Putamen (tissue), 1 donor: Measurements from ENCODE around the gene MAN2B2.
"Not testable (repeated sequence)": the region's sequence is repeated elsewhere in the genome, so short reads cannot be mapped to it uniquely, and the experiment has no call there.

ENCODE experiments used
- DNase-seq: peaks from one replicate; pipeline ENCODE4 v3.0.0-alpha.2; 2016; ENCODE audit warnings: low spot score

The MAN2B2 gene

DNA sequence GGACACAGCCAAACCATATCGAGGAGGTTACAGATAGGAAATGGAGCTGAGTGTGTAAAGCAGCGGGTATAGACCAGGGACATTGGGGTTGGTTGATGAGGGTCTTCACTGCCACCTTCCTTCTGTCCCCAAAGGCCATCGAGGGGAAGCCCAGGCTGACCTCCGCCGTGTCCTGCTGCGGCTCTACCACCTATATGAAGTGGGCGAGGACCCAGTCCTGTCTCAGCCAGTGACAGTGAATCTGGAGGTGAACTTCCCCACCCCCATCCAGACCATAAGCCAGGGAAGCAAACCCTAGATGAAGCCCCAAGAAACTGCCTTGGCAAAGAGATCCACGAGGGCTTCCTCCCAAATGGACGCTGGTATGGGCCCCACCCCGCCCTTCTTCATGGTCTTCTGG is 42.3 kb downstream of the MAN2B2 start:
- DNase-seq: no peak

- DNase-seq: no peak
Observed at GRCh38 chr4:6618386-6619115, 43.6 kb downstream of the MAN2B2 start.

DNA sequence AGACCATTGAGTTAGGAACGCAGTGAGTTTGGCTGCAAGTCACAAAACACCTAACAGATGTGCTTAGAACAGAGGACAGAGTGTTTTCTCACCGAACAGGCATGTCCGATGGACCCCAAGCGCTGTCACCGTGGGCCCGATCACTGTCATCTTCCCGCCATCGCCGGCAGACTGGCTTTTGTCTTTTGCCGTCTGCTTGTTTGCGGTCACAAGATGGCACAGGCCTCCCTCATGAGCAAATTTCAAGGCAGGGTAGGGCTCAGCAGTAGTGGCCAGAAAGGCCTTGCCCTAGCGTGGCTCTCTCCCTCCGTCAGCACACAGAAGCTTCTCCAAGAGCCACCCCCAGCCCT is 44.1 kb downstream of the MAN2B2 start:
- no peak for DNase-seq

GRCh38 chr4:6619466-6620255 is 44.7 kb downstream of the MAN2B2 start:
- DNase-seq: no peak

DNA sequence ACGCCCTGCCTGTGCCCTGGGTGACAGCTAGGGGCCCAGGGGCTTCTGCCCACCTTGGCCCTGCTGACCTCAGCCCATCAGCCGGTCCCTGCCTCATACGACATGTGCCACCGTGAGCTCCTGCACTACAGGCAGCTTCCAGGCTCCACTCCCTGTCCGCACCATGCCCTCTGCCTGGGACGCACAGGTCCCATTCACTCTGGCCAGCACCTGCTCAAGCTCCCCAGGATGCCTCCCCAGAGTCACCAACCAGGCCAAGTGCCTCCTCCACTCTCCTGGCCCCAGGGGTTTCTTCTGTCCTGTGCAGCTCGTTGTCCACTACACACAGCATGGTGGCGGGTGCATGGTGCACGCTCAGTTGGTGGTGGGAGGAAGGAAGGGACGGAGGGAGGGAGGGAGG is 45.3 kb downstream of the MAN2B2 start:
- no peak for DNase-seq

DNA sequence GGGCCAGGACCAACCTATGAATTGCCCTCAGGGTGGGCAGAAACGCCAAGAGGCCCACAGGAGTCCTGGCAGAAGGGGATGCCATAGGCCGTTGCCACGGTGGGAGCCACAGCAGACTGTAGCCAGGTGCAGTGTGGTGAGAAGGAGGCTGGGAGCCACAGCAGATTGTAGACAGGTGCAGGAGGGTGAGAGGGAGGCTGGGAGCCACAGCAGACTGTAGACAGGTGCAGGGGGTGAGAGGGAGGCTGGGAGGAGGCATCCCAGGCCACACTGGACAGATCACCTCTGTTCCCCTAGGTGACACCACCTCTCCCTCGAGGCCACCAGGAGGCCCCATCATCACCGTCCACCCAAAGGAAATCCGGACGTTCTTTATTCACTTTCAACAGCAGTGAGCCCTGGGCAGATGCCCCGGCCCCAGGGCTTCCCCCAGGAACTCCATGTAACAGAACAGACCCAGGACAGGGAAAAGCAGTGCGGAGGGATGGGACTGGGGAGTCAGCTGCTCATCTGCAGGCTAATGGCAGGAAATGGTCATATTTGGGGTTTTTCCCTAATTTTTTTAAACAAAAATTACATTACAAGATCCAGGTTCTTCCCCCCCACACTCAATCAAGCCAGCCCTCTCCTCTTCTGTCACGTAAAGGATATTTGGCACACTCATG is 46.0 kb downstream of the MAN2B2 start:
- DNase-seq: no peak

DNA sequence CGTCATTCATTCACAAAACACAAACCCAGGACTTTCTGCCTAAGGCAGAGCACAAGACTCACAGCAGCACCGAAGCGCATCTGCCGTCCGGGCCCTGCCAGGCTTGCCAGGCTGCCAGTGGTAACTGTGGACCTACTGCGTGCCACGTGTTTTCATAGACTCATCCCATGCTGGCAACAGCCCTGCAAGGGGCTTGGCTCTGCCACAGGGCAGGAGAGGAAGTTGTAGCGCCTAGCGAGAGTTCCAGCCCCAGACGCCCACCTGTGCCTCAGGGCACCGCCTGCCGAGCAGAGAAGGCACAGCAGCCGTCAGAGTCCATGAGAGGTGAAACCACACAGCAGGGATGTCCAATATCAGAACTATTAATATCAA is 46.6 kb downstream of the MAN2B2 start:
- no peak for DNase-seq

GRCh38 chr4:6622744-6623143 is 47.8 kb downstream of the MAN2B2 start:
- no peak for DNase-seq

DNA sequence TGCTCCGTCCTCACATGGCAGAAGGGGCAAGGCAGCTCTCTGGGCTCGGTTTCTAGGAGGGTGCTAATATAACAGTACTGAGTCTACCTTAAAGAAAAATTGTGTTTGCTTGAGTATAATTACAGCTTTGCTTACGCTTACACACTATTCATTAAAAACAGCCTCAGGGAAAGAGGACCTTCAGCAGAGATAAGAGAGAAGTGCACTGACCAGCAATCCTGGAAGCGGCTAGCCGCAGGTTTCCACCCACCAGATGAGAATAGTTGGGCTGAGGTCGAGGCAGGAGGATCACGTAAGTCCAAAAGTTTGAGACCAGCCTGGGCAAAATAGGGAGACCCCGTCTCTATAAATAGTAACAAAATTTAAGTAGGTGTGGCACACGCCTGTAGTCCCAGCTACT is 50.3 kb downstream of the MAN2B2 start:
- no peak for DNase-seq

DNA sequence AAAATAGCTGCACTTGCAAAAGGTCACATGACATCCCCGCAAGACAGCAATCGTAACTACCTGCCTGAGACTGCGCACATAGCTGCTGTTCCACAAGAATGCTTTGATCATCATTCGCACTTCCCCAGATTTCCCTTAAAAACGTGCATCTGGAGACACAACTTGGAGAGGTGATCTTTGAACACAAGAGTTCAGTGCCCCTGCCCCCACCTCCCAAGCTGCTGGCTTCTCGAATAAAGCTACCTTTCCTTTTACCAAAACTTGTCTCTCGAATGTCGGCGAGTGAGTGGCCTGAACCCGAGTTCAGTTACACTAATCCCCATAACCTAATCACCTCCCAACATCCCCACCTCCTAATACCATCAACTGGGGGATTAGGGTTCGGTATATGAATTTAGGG is 51.1 kb downstream of the MAN2B2 start:
- DNase-seq: no peak

- DNase-seq: no peak
Observed at GRCh38 chr4:6627832-6628231, 52.8 kb downstream of the MAN2B2 start.

DNA sequence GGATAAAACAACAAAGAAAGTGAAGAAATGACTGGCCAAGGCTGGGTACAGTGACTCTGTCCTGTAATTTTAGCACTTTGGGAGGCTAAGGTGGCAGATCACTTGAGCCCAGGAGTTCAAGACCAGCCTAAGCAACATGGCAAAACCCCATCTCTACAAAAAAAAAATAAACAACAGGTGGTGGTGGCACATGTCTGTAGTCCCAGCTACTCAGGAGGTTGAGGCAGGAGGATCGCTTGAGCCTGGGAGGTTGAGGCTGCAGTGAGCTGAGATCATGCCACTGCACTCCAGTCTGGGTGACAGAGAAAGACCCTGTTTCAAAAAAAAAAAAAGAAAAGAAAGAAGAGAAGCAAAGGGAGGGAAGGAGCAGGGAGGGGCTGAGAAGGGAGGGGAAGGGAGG is 53.5 kb downstream of the MAN2B2 start:
- DNase-seq: not testable (repeated sequence)

DNA sequence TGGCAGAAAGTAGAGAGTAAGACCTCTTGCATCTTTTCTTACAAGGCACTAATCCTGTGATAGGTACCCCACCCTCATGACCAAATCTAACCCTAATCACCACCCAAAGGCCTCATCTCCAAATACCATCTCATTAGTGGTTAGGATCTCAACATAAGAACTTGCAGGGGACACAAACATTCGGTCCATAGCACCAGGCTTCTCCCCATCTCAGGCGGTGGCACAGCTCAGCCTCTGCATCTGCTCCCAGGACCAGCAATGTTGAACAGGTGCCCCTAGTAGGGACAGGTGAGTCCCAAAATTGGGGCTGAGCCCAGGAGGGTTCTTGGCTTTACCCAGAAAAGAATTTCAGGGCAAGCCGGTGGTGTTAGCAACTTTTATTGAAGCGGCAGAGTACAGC is 57.1 kb downstream of the MAN2B2 start:
- DNase-seq: no peak

DNA sequence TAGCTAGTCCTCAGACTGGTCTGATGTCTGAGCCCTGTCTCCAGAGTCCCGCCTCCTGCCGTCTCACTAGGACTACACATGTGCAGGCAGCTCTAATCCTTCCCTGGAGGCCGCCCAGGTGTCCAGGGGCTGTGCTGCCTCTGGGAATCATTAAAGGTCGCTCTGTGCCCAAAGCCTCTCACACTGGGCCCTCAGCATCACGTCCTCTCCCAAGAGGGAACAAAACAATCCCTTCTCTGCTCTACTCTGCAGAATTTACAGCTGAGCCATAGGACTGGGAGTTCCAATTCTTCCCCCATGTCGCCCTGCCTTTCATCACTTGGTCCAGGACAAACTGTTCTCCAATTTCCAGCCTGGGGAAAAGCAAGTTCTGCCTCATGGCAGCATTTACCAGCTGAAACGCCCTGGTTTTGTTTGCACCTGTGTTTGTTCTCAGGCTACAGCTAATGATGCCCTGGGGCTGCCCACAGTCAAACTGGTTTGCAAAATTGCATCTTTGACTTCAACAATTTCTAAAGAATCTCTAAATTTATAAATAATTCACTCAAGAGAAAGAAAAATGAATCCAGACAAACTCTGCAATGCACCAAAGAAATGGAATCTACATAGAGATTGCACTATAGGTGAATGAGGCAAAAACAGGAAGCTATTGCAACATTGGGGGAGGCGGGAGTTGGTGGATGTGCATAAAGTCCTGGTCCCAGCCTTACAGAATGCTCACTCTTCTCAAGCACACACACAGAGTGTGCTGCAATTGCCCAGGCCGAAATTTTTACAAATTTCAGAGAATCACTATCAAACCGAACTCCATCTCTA is 58.3 kb downstream of the MAN2B2 start:
- no peak for DNase-seq

GRCh38 chr4:6634746-6635145 is 59.8 kb downstream of the MAN2B2 start:
- no peak for DNase-seq

DNA sequence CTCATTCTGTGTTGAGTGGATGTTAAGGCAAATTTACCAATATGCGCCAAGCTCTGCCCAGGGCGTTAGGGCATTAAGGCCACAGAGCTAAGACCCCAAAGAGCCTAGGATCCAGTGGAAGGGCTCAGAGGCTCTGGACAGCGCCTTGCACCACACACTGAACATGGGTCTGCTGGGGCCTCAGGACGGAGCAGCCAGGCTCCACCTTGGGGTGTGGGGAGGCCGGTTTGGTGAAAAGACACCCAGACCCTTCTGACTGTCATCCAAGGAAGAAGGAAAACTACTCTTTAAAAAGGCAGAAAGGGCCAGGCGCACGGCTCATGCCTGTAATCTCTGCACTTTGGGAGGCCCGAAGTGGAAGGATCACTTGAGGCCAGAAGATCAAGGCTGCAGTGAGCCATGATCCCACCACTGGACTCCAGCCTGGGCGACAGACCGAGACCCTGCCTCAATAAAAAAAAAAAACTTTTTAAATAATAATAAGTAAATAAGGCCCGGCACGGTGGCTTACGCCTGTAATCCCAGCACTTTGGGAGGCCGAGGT is 64.2 kb downstream of the MAN2B2 start:
- DNase-seq: no peak

- DNase-seq: peak; percentile 94
Observed at GRCh38 chr4:6640292-6641163, 65.5 kb downstream of the MAN2B2 start, which contains the start of gene MRFAP1. TSS of gene MRFAP1 (plus strand) at chr4:6640685. CDS start at chr4:6640863, 178 bp downstream.

- no peak for DNase-seq
Observed at GRCh38 chr4:6641164-6641970, 66.4 kb downstream of the MAN2B2 start.

DNA sequence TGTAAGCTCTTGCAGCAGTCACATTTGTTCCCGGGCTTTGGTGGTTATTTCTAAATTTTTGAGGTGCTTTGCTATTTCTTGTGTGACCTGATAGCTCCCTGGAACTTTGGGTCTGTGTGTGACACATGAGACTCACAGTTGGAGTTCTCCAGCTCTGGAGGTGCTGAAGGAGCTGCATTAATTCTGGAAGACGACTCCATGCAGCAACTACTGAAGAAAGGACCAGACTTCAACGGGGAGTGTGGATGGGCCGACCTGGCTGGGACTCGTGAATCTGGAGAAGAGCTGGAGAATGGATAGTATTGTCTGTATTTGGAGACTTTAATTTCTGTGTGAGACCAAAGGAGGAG is 67.0 kb downstream of the MAN2B2 start:
- no peak for DNase-seq

DNA sequence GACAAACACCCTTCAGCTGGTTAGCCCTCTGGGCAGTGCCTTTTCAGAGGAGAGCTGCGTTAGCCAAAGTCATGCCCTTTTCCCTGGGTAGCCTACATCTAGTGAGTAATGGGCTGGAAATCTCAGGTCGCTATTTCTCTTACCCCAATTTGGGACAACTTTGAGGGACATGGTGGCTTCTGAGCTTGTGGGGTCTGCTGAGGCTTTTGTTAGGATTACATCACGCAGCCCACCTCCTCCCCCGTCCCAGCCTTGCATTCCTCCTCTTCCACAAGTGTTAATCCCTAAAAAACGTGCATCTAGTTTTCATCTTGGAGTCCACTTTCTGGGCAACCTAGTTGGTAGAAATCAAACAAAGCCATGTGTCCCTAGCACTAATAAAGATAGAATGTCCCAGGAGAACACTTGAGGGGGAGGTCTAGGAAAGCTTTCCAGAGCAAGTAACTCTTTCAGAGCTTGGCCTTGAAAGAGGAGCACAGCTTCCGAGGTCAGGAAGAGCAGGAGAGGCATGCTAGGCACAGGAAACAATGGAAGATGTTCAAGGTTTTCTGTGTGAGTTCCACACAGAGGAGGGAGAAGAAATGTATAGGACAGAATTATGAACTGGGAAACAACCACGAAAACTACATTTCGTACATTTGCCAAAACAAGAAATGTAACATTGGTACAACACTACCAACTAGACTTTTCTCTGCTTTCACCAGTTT is 68.3 kb downstream of the MAN2B2 start:
- no peak for DNase-seq
